Mesothelial cell of epicardium (in vitro differentiated cells): ENCODE results near the gene SIK3. TPM values are rescaled to one million over a fixed set of nuclear protein-coding genes. Genes with fewer than 3 reads are reported as not detected.

Experiments
- DNase-seq, 2 experiments: peaks; one replicate each; pipeline ENCODE4 v3.0.0; 2021; ENCODE audit warnings: low spot score in 2 of 2; ENCODE audit not compliant: unreplicated experiment in 2 of 2
- H3K27ac Mint-ChIP-seq: 2 replicates; pipeline ENCODE4 v1.8.0; 2021; ENCODE audit warnings: mixed read lengths
- H3K27me3 Mint-ChIP-seq: 2 replicates; pipeline ENCODE4 v1.8.0; 2021; ENCODE audit warnings: low read depth, mixed read lengths
- H3K36me3 Mint-ChIP-seq: 2 replicates; pipeline ENCODE4 v1.8.0; 2021; ENCODE audit warnings: mixed read lengths
- H3K4me1 Mint-ChIP-seq: 2 replicates; pipeline ENCODE4 v1.8.0; 2021; ENCODE audit warnings: mixed read lengths
- H3K4me3 Mint-ChIP-seq: 2 replicates; pipeline ENCODE4 v1.8.0; 2021; ENCODE audit warnings: mild to moderate bottlenecking, moderate library complexity, mixed read lengths
- H3K9me3 Mint-ChIP-seq: 2 replicates; pipeline ENCODE4 v1.8.0; 2021; ENCODE audit warnings: mixed read lengths
- CTCF ChIP-seq: fragments of 200-600 bp; sonication (generic); IDR thresholded peaks from one replicate; pipeline ENCODE4 v1.5.0; 2021; ENCODE audit warnings: antibody characterized with exemption; ENCODE audit not compliant: unreplicated experiment
- total RNA-seq: library from RNA; stranded (reverse); gene quantifications from 3 replicates; pipeline ENCODE4 v1.2.1, GENCODE V29; 2021

SIK3 gene
- total RNA-seq, 1 donor from 2014 or later, result 35.6 TPM

- DNase-seq, result no peak
- no peaks in the 10 kb centered on the region for H3K36me3 Mint-ChIP-seq
- TF ChIP-seq CTCF, result no peak
- H3K4me1 Mint-ChIP-seq, result no peaks in the 10 kb centered on the region
- no peak overlapping the region for H3K4me3 Mint-ChIP-seq
- no peaks in the 10 kb centered on the region for H3K27me3 Mint-ChIP-seq
- no peaks in the 10 kb centered on the region for H3K9me3 Mint-ChIP-seq
- H3K27ac Mint-ChIP-seq, result no peak overlapping the region
Measured at GRCh38 chr11:117016747-117017146, 81.5 kb downstream of the SIK3 start.

- H3K36me3 Mint-ChIP-seq, result no peaks in the 10 kb centered on the region
- H3K27ac Mint-ChIP-seq, result no peak overlapping the region
- TF ChIP-seq CTCF, result no peak
- H3K4me1 Mint-ChIP-seq, result no peaks in the 10 kb centered on the region
- no peak for DNase-seq
- H3K4me3 Mint-ChIP-seq, result no peak overlapping the region
- H3K27me3 Mint-ChIP-seq, result no peaks in the 10 kb centered on the region
- H3K9me3 Mint-ChIP-seq, result no peaks in the 10 kb centered on the region
Measured at GRCh38 chr11:117016246-117016645, 82.0 kb downstream of the SIK3 start.

GRCh38 chr11:117011541-117011898, 86.7 kb downstream of the SIK3 start:
- no peak overlapping the region for H3K27ac Mint-ChIP-seq

GRCh38 chr11:117010808-117011540, 87.3 kb downstream of the SIK3 start:
- Mint-ChIP-seq H3K36me3 (no peaks in the 10 kb centered on the region), H3K27ac (no peak overlapping the region)
- DNase-seq, result no peak

More at GRCh38 chr11:117011541-117011898, 86.7 kb downstream of the SIK3 start:
- no peaks in the 10 kb centered on the region for H3K4me1 Mint-ChIP-seq
- no peak overlapping the region for H3K4me3 Mint-ChIP-seq
- no peaks in the 10 kb centered on the region for H3K36me3 Mint-ChIP-seq
- no peaks in the 10 kb centered on the region for H3K9me3 Mint-ChIP-seq
- H3K27me3 Mint-ChIP-seq, result no peaks in the 10 kb centered on the region
- DNase-seq, result no peak
- TF ChIP-seq CTCF, result no peak

GRCh38 chr11:117009905-117010605, 88.2 kb downstream of the SIK3 start:
- Mint-ChIP-seq H3K27ac (no peak overlapping the region), H3K36me3 (no peaks in the 10 kb centered on the region), H3K4me3 (no peak overlapping the region), H3K27me3 (no peaks in the 10 kb centered on the region), H3K4me1 (no peaks in the 10 kb centered on the region), H3K9me3 (no peaks in the 10 kb centered on the region)
- DNase-seq, result no peak
- no peak for TF ChIP-seq CTCF

More at GRCh38 chr11:117010808-117011540, 87.3 kb downstream of the SIK3 start:
- no peaks in the 10 kb centered on the region for H3K27me3 Mint-ChIP-seq
- no peak overlapping the region for H3K4me3 Mint-ChIP-seq
- no peaks in the 10 kb centered on the region for H3K9me3 Mint-ChIP-seq
- no peak for TF ChIP-seq CTCF
- H3K4me1 Mint-ChIP-seq, result no peaks in the 10 kb centered on the region
